Measurements from ENCODE around the gene MAGT1.
"Not testable (repeated sequence)": the region's sequence is repeated elsewhere in the genome, so short reads cannot be mapped to it uniquely, and the experiment has no call there.

The MAGT1 gene

DNA sequence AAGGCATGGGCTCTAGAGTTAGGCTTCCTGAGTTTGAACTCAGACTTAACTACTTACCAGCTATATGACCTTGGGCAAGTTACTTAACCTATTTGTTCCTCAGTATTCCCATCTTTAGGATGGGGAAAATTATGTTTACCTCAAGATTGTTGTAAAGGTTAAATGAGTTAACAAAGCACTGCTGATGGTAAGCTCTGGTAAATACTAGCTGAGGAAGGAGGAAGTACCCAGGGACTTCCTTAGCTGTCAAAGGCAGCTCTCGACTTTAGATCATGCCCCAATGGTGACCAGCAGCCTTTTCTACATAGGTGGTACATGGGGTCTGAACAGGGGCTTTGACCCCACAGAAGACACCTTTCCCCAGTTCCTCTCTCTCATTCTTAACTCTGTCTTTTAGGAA lies 35.3 kb upstream of the MAGT1 start:
- DNase-seq: no peak
- Histone ChIP-seq H3K27ac (no peak overlapping the region), H3K36me3 (replicated peaks) (no peaks in the 10 kb centered on the region), H3K4me3 (ENCODE audit: low read depth, low read length) (no peak overlapping the region), H3K27me3 (replicated peaks) (no peaks in the 10 kb centered on the region)
- no peak for TF ChIP-seq CTCF (IDR thresholded peaks at IDR 0.05; ENCODE audit: low read depth, low read length, missing control alignments)
- in situ Hi-C loops (cut with HindIII; ENCODE audit: low pct_ligation_motif_present, low sequenced_read_pairs): no loop called here

GRCh38 chrX:77925764-77926163 lies 30.5 kb upstream of the MAGT1 start:
- Histone ChIP-seq H3K27me3 (replicated peaks) (no peaks in the 10 kb centered on the region), H3K36me3 (replicated peaks) (no peaks in the 10 kb centered on the region), H3K4me3 (ENCODE audit: low read depth, low read length) (no peak overlapping the region), H3K27ac (no peak overlapping the region)
- in situ Hi-C loops (cut with HindIII; ENCODE audit: low pct_ligation_motif_present, low sequenced_read_pairs): no loop called here
- TF ChIP-seq CTCF (IDR thresholded peaks at IDR 0.05; ENCODE audit: low read depth, low read length, missing control alignments): no peak
- DNase-seq: no peak

DNA sequence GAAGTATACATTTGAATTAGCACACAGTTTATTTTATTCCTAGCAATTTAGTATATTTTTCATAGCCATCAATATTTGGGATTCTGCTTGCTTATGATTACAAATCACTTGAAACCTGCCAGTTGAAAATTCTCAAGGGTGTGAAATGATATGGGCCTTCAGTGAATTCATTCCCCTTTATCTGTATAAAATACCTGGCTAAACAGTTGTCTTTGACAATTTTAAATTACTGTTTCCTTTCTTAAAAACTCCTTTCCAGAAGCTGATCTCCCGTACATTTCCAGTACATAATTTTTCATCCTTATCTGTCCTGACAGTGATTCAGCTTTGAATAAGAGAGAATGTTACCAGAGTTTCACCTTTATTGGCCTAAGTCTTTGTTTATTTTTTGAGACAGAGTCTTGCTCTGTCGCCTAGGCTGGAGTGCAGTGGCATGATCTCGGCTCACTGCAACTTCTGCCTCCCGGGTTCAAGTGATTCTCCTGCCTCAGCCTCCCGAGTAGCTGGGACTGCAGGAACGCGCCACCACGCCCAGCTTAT lies 29.2 kb upstream of the MAGT1 start:
- H3K27ac ChIP-seq: no peak overlapping the region
- DNase-seq: no peak
- H3K27me3 ChIP-seq (replicated peaks): no peaks in the 10 kb centered on the region
- H3K36me3 ChIP-seq (replicated peaks): no peaks in the 10 kb centered on the region
- no peak overlapping the region for H3K4me3 ChIP-seq (ENCODE audit: low read depth, low read length)
- TF ChIP-seq CTCF (IDR thresholded peaks at IDR 0.05; ENCODE audit: low read depth, low read length, missing control alignments): no peak
- in situ Hi-C loops (cut with HindIII; ENCODE audit: low pct_ligation_motif_present, low sequenced_read_pairs): no loop called here

- H3K4me3 ChIP-seq (ENCODE audit: low read depth, low read length): no peak overlapping the region
- no peak for TF ChIP-seq CTCF (IDR thresholded peaks at IDR 0.05; ENCODE audit: low read depth, low read length, missing control alignments)
- no peak overlapping the region for H3K27ac ChIP-seq
- no peak for DNase-seq
- in situ Hi-C loops (cut with HindIII; ENCODE audit: low pct_ligation_motif_present, low sequenced_read_pairs): no loop called here
- H3K36me3 ChIP-seq (replicated peaks): no peaks in the 10 kb centered on the region
- no peaks in the 10 kb centered on the region for H3K27me3 ChIP-seq (replicated peaks)
Measured at GRCh38 chrX:77922787-77923186, 27.6 kb upstream of the MAGT1 start.

DNA sequence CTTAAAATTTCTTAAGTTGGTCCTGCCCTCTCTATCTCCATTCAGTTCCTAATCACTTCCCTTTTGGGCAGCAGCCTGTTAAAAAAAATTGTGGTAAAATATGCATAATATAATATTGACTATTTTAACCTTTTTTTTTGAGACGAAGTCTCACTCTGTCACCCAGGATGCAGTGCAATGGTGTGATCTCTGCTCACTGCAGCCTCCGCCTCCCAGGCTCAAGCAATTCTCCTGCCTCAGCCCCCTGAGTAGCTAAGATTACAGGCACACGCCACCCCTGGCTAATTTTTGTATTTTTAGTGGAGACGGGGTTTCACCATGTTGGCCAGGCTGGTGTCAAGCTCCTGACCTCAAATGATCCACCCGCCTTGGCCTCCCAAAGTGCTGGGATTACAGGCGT lies 24.1 kb upstream of the MAGT1 start:
- DNase-seq; H3K36me3 ChIP-seq (replicated peaks); H3K4me3 ChIP-seq (ENCODE audit: low read depth, low read length); H3K27ac ChIP-seq; H3K27me3 ChIP-seq (replicated peaks); in situ Hi-C loops (cut with HindIII; ENCODE audit: low pct_ligation_motif_present, low sequenced_read_pairs): not testable (repeated sequence)

- DNase-seq: no peak
- in situ Hi-C loops (cut with HindIII; ENCODE audit: low pct_ligation_motif_present, low sequenced_read_pairs): no loop called here
Measured at GRCh38 chrX:77918568-77918967, 23.3 kb upstream of the MAGT1 start.

More at GRCh38 chrX:77918568-77918967, 23.3 kb upstream of the MAGT1 start:
- Histone ChIP-seq H3K27me3 (replicated peaks) (no peaks in the 10 kb centered on the region), H3K4me3 (ENCODE audit: low read depth, low read length) (no peak overlapping the region), H3K27ac (no peak overlapping the region), H3K36me3 (replicated peaks) (no peaks in the 10 kb centered on the region)
- TF ChIP-seq CTCF (IDR thresholded peaks at IDR 0.05; ENCODE audit: low read depth, low read length, missing control alignments): no peak
